ENCODE measurements around the gene ARHGAP15.

- TF ChIP-seq REST (IDR thresholded peaks at IDR 0.05; ENCODE audit: unreplicated experiment): no peak
- no peak for TF ChIP-seq ETS1 (IDR thresholded peaks at IDR 0.05)
- no peak for TF ChIP-seq CTCF (conservative IDR thresholded peaks at IDR 0.05; ENCODE audit: low read depth in 2 of 2)
- TF ChIP-seq POLR2AphosphoS5 (IDR thresholded peaks at IDR 0.05; ENCODE audit: low read depth): no peak
- no peak for TF ChIP-seq EZH2 (IDR thresholded peaks at IDR 0.05; ENCODE audit: low read depth, unreplicated experiment)
- no peak for TF ChIP-seq ZNF114 (CRISPR knock-in tag; IDR thresholded peaks at IDR 0.05)
These were observed 305.9 kb downstream of the ARHGAP15 start for GRCh38 chr2:143435131-143435530.

All from GM23338 (cell line).